K562 (cell line): ENCODE data around the gene APLF.

ENCODE experiments used
- HDGF ChIP-seq: fragments of 450-650 bp; IDR thresholded peaks from 2 replicates; pipeline ENCODE4 v1.6.1; 2016
- HMG20A ChIP-seq: fragments of 450-650 bp; formaldehyde crosslinking; conservative IDR thresholded peaks from 2 replicates; pipeline ENCODE4 v1.4.0; 2020; ENCODE audit warnings: mild to moderate bottlenecking, mixed read lengths
- TCF7 ChIP-seq: sonication (generic); IDR thresholded peaks from 2 replicates; pipeline ENCODE4 v1.6.1; 2016; ENCODE audit warnings: antibody characterized with exemption, borderline replicate concordance
- TF ChIP-seq, protein P1 (sequence below), 3 experiments: IDR thresholded peaks in 2 of 3; conservative IDR thresholded peaks in 1 of 3; 2 replicates each; pipeline ENCODE4 v1.5.1; 2011 to 2012; ENCODE audit warnings: low read length in 3 of 3, mild to moderate bottlenecking in 3 of 3, control low read depth in 2 of 3, improper control_type of control experiment in 1 of 3, inconsistent platforms in 1 of 3, low read depth in 1 of 3, mixed read lengths in 1 of 3, moderate library complexity in 1 of 3; ENCODE audit not compliant: insufficient read depth in 2 of 3

DNA sequence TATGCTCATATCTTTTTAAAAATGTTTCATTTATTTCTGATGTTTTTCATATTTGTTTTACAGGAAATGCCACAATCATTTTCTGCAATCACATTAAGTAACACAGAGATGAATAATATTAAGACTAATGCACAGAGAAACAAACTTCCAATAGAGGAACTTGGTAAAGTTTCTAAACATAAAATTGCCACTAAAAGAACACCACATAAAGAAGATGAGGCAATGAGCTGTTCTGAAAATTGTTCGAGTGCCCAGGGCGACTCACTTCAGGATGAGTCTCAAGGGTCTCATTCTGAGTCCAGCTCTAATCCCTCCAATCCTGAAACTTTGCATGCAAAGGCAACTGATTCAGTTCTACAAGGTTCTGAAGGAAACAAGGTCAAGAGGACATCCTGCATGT, 70.4 kb downstream of the APLF start:
- TF ChIP-seq, protein P1, sequence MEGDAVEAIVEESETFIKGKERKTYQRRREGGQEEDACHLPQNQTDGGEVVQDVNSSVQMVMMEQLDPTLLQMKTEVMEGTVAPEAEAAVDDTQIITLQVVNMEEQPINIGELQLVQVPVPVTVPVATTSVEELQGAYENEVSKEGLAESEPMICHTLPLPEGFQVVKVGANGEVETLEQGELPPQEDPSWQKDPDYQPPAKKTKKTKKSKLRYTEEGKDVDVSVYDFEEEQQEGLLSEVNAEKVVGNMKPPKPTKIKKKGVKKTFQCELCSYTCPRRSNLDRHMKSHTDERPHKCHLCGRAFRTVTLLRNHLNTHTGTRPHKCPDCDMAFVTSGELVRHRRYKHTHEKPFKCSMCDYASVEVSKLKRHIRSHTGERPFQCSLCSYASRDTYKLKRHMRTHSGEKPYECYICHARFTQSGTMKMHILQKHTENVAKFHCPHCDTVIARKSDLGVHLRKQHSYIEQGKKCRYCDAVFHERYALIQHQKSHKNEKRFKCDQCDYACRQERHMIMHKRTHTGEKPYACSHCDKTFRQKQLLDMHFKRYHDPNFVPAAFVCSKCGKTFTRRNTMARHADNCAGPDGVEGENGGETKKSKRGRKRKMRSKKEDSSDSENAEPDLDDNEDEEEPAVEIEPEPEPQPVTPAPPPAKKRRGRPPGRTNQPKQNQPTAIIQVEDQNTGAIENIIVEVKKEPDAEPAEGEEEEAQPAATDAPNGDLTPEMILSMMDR (IDR thresholded peaks at IDR 0.05 in 2 of 3, conservative IDR thresholded peaks at IDR 0.05 in 1 of 3; ENCODE audit: insufficient read depth in 2 of 3, low read depth in 1 of 3, low read length in 3 of 3) = no peak
- TF ChIP-seq TCF7 (no peak), HDGF (no peak), HMG20A (no peak)
